Activated CD4-positive, alpha-beta memory T cell treated with anti-CD3 and anti-CD28 coated beads, Interleukin-2, amount 10 ng/mL, durations not matched to agents 7 days and 5 days (primary cell): Measurements from ENCODE around the gene C5orf34. TPM values are rescaled to one million over a fixed set of nuclear protein-coding genes. Genes with fewer than 3 reads are reported as not detected.
"Not testable (repeated sequence)": the region's sequence is repeated elsewhere in the genome, so short reads cannot be mapped to it uniquely, and the experiment has no call there.

Experiments
- CTCF ChIA-PET: fragments of 350-600 bp; sonication (Branson Sonifier 250); formaldehyde crosslinking; loops from one replicate; lab custom pipeline; 2021; ENCODE audit warnings: antibody characterized with exemption, inconsistent platforms; lab: Charles Lee
- POLR2A ChIA-PET: fragments of 350-600 bp; sonication (Branson Sonifier 250); formaldehyde crosslinking; loops from one replicate; lab custom pipeline; 2021; ENCODE audit warnings: antibody characterized with exemption; lab: Charles Lee
- DNase-seq: peaks from one replicate; pipeline ENCODE4 v3.0.0-alpha.2; 2020
- H3K27ac Mint-ChIP-seq: one replicate; pipeline ENCODE4 v1.8.0; 2021; ENCODE audit warnings: mild to moderate bottlenecking, mixed read lengths
- H3K27me3 Mint-ChIP-seq: one replicate; pipeline ENCODE4 v1.8.0; 2021; ENCODE audit warnings: mixed read lengths
- H3K36me3 Mint-ChIP-seq: one replicate; pipeline ENCODE4 v1.8.0; 2021; ENCODE audit warnings: low read depth, mixed read lengths
- H3K4me1 Mint-ChIP-seq: one replicate; pipeline ENCODE4 v1.8.0; 2021; ENCODE audit warnings: mixed read lengths
- H3K4me3 Mint-ChIP-seq: one replicate; pipeline ENCODE4 v1.8.0; 2021; ENCODE audit warnings: mild to moderate bottlenecking, mixed read lengths
- H3K9me3 Mint-ChIP-seq: one replicate; pipeline ENCODE4 v1.8.0; 2021; ENCODE audit warnings: mixed read lengths
- total RNA-seq, 2 experiments: library from RNA; stranded (reverse); gene quantifications; one replicate each; pipeline ENCODE4 v1.2.3, GENCODE V29; 2021

C5orf34 gene
- total RNA-seq, 2 experiments from 2014 or later = 7.7 to 8.5 TPM

GRCh38 chr5:43469671-43470391, 45.1 kb downstream of the C5orf34 start:
- Mint-ChIP-seq H3K27ac (no peak overlapping the region), H3K4me1 (no peaks in the 10 kb centered on the region), H3K4me3 (no peak overlapping the region), H3K36me3 (peaks cover 87% of the 10 kb centered on the region), H3K27me3 (no peaks in the 10 kb centered on the region), H3K9me3 (peaks cover 44% of the 10 kb centered on the region)
- POLR2A ChIA-PET = no interaction called here
- no peak for DNase-seq
- CTCF ChIA-PET = interaction anchor here (0.9 kb wide), 1 partner anchor 156 kb away, joined by 3 read pairs; the partner anchor contains the start of gene HMGCS1

- peaks cover 83% of the 10 kb centered on the region for H3K36me3 Mint-ChIP-seq
- POLR2A ChIA-PET = no interaction called here
- no peak overlapping the region for H3K4me3 Mint-ChIP-seq
- H3K27ac Mint-ChIP-seq = no peak overlapping the region
- H3K4me1 Mint-ChIP-seq = no peaks in the 10 kb centered on the region
- H3K9me3 Mint-ChIP-seq = peaks cover 34% of the 10 kb centered on the region
- H3K27me3 Mint-ChIP-seq = no peaks in the 10 kb centered on the region
- CTCF ChIA-PET = interaction anchor here (1.6 kb wide), 1 partner anchor 17 kb away, joined by 8 read pairs; the partner anchor contains the start of gene TMEM267
- no peak for DNase-seq
These were observed 47.8 kb downstream of the C5orf34 start for GRCh38 chr5:43467100-43467499.

DNA sequence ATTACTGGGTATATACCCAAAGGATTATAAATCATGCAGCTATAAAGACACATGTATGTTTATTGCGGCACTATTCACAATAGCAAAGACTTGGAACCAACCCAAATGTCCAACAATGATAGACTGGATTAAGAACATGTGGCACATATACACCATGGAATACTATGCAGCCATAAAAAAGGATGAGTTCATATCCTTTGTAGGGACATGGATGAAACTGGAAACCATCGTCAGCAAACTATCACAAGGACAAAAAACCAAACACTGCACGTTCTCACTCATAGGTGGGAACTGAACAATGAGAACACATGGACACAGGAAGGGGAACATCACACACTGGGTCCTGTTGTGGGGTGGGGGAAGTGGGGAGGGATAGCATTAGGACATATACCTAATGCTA, 49.5 kb downstream of the C5orf34 start:
- CTCF ChIA-PET, H3K4me1 Mint-ChIP-seq, H3K27ac Mint-ChIP-seq, DNase-seq, H3K27me3 Mint-ChIP-seq, H3K4me3 Mint-ChIP-seq, POLR2A ChIA-PET: not testable (repeated sequence)
- H3K36me3 Mint-ChIP-seq = peaks cover 78% of the 10 kb centered on the region
- H3K9me3 Mint-ChIP-seq = peaks cover 27% of the 10 kb centered on the region

GRCh38 chr5:43461066-43461465, 53.9 kb downstream of the C5orf34 start:
- H3K9me3 Mint-ChIP-seq = peaks cover 20% of the 10 kb centered on the region
- DNase-seq = no peak
- no peaks in the 10 kb centered on the region for H3K4me1 Mint-ChIP-seq
- peaks cover 63% of the 10 kb centered on the region for H3K36me3 Mint-ChIP-seq
- ChIA-PET POLR2A (no interaction called here), CTCF (no interaction called here)
- H3K27ac Mint-ChIP-seq = no peak overlapping the region
- no peaks in the 10 kb centered on the region for H3K27me3 Mint-ChIP-seq
- no peak overlapping the region for H3K4me3 Mint-ChIP-seq

- Mint-ChIP-seq H3K27me3 (no peaks in the 10 kb centered on the region), H3K36me3 (peaks cover 54% of the 10 kb centered on the region), H3K4me1 (no peaks in the 10 kb centered on the region), H3K9me3 (peaks cover 18% of the 10 kb centered on the region), H3K27ac (no peak overlapping the region), H3K4me3 (no peak overlapping the region)
- DNase-seq = no peak
- ChIA-PET CTCF (no interaction called here), POLR2A (no interaction called here)
These were observed 58.4 kb downstream of the C5orf34 start for GRCh38 chr5:43456556-43456955.

GRCh38 chr5:43441575-43441974, 73.4 kb downstream of the C5orf34 start:
- H3K4me3 Mint-ChIP-seq, CTCF ChIA-PET, DNase-seq, H3K27ac Mint-ChIP-seq, H3K27me3 Mint-ChIP-seq, H3K4me1 Mint-ChIP-seq, POLR2A ChIA-PET: not testable (repeated sequence)
- peaks cover 33% of the 10 kb centered on the region for H3K36me3 Mint-ChIP-seq
- H3K9me3 Mint-ChIP-seq = peaks cover 34% of the 10 kb centered on the region

DNA sequence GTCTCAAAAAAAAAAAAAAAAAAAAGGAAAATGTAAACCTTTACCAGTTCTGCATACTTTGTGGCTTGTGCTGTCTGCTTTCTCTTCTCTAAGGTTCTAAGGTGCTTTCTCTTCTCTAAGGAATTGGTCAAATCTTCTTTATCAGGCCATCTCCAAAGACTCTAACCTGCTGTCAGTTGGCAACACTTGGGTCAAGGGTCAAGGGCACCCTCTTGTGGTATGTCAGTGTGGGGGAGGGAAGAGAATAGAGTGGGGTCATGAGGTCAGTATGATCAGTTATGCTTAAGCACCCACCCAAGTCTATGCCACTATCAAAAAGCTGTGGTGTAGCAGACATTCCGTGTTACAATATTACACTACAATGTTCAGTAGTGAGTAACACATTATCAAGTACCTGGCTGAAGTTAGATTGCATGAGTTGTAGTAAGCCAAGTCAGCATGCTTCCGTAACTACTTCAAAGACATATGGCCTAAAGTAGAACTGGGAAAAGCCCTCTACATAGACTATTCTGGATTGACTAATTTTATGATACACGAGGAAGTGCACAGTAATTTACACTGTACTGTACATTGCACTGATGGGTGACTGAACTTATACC, 77.8 kb downstream of the C5orf34 start:
- Mint-ChIP-seq H3K9me3 (peaks cover 23% of the 10 kb centered on the region), H3K27me3 (no peaks in the 10 kb centered on the region), H3K36me3 (peaks cover 9% of the 10 kb centered on the region), H3K4me1 (no peaks in the 10 kb centered on the region), H3K27ac (no peak overlapping the region), H3K4me3 (no peak overlapping the region)
- no peak for DNase-seq
- POLR2A ChIA-PET = no interaction called here
- CTCF ChIA-PET = no interaction called here

Other genes starting within 250 kb of the C5orf34 start
- 100 to 1,000 TPM; 150 to 155 TPM for gene HMGCS1, start 201.7 kb downstream of the C5orf34 start, total RNA-seq
- 10 to 100 TPM; 12.2 to 16.8 TPM for gene CCL28, start 102.8 kb downstream of the C5orf34 start, total RNA-seq
- 10 to 100 TPM; 17.0 to 19.0 TPM for gene TMEM267, start 31.3 kb downstream of the C5orf34 start, total RNA-seq
- 10 to 100 TPM; 37.0 to 38.8 TPM for gene PAIP1, start 41.9 kb upstream of the C5orf34 start, total RNA-seq
- gene NNT, start 88.0 kb upstream of the C5orf34 start, total RNA-seq = 100 to 1,000 TPM in 1 of 2 experiments, 10 to 100 TPM in 1; 96.4 to 110 TPM